ENCODE data around the gene PKP4. TPM values are rescaled to one million over a fixed set of nuclear protein-coding genes. Genes with fewer than 3 reads are reported as not detected.
A peak's percentile ranks its signal among the peaks of the same experiment; 100 is the strongest.

PKP4 gene
- total RNA-seq, 1 experiment from 2014 or later, result 9.3 TPM

- Histone ChIP-seq H3K9me3 (no peaks in the 10 kb centered on the region), H3K27me3 (no peaks in the 10 kb centered on the region), H3K36me3 (peaks cover 14% of the 10 kb centered on the region), H3K4me3 (no peak overlapping the region)
- DNase-seq, result no peak
Measured at GRCh38 chr2:158624961-158625360, 168.2 kb downstream of the PKP4 start.

DNA sequence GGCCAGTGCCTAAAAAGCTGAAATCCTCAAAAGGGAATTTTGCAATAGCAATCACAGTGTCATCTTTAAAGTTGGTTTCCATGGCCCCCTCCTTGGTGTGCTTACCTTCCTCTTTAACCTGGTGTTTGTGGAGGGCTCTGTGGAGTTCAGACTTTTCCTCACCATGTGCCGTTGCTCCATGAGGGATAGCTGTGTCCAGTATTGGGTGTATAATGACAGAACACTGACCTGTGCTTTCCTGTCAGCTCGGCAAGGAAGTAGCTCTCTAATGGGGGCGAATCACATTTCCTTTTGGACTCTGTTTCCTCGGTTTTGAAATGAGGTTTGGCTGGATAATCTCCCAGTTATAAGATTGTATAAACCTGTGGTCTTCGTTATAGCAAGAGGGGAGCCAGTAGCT is 172.4 kb downstream of the PKP4 start:
- H3K9me3 ChIP-seq, result no peaks in the 10 kb centered on the region
- H3K27me3 ChIP-seq, result no peaks in the 10 kb centered on the region
- no peak overlapping the region for H3K4me3 ChIP-seq
- DNase-seq, result no peak
- H3K36me3 ChIP-seq, result peaks cover 13% of the 10 kb centered on the region

DNA sequence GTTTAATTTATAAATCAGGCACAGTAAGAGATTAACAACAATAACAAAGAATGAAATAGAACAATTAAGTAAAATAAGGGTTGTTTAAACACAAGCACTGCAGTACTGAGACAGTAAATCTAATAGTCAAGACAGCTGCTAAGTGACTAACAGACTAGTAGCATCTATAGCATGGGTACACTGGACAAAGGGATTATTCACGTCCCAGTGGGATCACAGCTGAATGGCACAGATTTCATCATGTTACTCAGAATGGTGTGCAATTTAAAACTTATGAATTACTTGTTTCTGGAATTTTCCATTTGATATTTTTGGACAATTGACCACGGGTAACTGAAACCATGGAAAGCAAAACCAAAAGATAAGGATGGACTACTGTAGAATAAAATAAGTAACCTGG is 176.5 kb downstream of the PKP4 start:
- H3K36me3 ChIP-seq, result peaks cover 18% of the 10 kb centered on the region
- H3K27me3 ChIP-seq, result no peaks in the 10 kb centered on the region
- no peak for DNase-seq
- no peak overlapping the region for H3K4me3 ChIP-seq
- H3K9me3 ChIP-seq, result no peaks in the 10 kb centered on the region

DNA sequence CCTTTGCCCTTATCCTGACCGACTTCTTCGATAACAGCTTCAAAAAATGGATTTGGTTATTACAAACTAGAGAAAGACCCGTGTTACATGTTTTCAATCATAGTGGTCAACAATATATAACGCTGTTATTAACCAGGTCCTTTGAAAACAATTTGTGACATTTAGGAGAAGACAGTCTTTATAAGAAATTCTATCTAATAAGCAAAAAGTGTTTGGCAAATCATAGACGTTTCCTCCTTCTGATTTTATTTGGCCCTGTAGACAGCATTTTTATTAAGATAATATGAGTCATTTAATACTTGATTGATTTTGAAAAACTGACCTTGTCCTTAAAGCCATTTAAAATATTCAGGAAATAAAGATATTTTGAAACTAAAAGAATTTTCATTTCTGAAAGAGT is 177.9 kb downstream of the PKP4 start:
- Histone ChIP-seq H3K4me3 (no peak overlapping the region), H3K9me3 (no peaks in the 10 kb centered on the region), H3K27me3 (no peaks in the 10 kb centered on the region), H3K36me3 (peaks cover 21% of the 10 kb centered on the region)
- no peak for DNase-seq

DNA sequence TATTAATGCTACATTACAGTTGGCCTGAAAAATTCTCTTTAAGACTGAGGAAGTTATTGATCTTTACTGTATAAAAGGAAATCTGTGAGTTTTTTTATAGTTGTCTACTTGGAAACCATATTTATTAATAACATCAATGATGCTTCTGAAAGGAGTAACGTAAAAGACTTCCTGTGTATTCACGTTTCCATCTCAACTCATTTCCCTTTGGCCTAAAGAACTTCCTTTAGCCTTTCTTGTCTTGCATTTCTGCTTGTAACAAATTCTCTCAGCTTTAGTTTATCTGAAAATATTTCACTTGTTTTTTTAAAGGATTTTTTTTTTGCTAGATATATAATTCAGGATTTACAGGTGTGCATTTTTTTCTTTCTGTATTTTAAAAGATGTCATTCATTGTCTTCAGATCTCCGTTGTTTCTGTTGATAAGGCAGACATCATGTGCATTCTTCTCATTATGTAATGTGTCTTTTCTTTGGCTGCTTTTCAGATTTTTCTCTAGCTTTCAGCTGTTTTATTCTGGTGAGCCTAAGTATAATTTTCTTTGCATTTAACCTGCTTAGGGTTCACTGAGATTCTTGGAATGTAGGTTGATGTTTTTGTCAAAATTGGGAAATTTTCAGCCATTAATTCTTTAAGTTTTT is 179.3 kb downstream of the PKP4 start:
- DNase-seq, result no peak
- Histone ChIP-seq H3K27me3 (no peaks in the 10 kb centered on the region), H3K9me3 (no peaks in the 10 kb centered on the region), H3K36me3 (peaks cover 21% of the 10 kb centered on the region), H3K4me3 (no peak overlapping the region)

- Histone ChIP-seq H3K36me3 (peaks cover 21% of the 10 kb centered on the region), H3K4me3 (no peak overlapping the region), H3K27me3 (no peaks in the 10 kb centered on the region), H3K9me3 (no peaks in the 10 kb centered on the region)
- peak; percentile 5 for DNase-seq
Measured at GRCh38 chr2:158637357-158637756, 180.6 kb downstream of the PKP4 start.

- H3K36me3 ChIP-seq, result no peaks in the 10 kb centered on the region; the same call in none of the 2 replicates
- H3K9me3 ChIP-seq, result no peaks in the 10 kb centered on the region
- H3K27me3 ChIP-seq, result no peaks in the 10 kb centered on the region
- DNase-seq, result no peak
- no peak overlapping the region for H3K4me3 ChIP-seq
Measured at GRCh38 chr2:158644139-158644538, 187.4 kb downstream of the PKP4 start.

GRCh38 chr2:158645299-158645698 is 188.5 kb downstream of the PKP4 start:
- Histone ChIP-seq H3K4me3 (no peak overlapping the region), H3K27me3 (no peaks in the 10 kb centered on the region), H3K36me3 (no peaks in the 10 kb centered on the region; the same call in none of the 2 replicates), H3K9me3 (no peaks in the 10 kb centered on the region)
- DNase-seq, result no peak

- DNase-seq, result no peak
- no peaks in the 10 kb centered on the region for H3K27me3 ChIP-seq
- H3K4me3 ChIP-seq, result no peak overlapping the region
- no peaks in the 10 kb centered on the region for H3K9me3 ChIP-seq
- H3K36me3 ChIP-seq, result no peaks in the 10 kb centered on the region; the same call in 1 of the 2 replicates
Measured at GRCh38 chr2:158647436-158648231, 190.9 kb downstream of the PKP4 start.

GRCh38 chr2:158649846-158650245 is 193.1 kb downstream of the PKP4 start:
- no peak for DNase-seq
- H3K4me3 ChIP-seq, result no peak overlapping the region
- no peaks in the 10 kb centered on the region; the same call in 1 of the 2 replicates for H3K36me3 ChIP-seq
- no peaks in the 10 kb centered on the region for H3K27me3 ChIP-seq
- H3K9me3 ChIP-seq, result no peaks in the 10 kb centered on the region

DNA sequence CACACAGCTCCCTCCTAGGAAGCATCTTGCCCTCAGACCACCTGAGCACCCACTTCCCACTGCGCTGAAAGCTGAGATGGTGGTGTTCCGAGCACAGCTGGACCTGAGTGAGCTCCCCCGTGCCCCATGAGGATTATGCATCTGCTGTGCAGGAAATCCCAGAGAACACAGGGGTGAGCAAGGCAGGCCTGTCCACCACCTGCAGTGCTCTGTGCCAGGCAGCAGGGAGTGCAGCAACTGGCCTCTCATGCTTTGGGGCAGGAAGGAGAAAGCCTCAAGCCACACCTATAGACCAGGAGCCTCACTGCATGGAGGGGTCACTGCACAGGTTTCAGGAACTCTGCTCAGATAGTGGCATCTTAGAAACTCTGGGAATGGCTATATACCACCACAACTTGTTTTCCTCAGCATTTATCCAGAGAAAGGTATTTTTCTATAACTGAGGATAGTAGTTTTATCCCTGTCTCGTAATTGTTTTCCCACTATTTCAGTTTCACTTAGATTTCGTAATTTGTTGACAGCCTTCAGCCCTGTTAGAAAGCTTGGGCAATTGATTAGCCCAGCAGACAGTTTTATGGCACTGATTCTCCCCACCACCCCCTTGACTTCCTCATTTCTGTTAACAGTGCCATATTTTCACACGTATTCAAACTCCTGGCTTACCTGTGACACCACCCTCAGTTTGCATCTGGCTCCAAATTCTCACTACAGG is 194.1 kb downstream of the PKP4 start:
- no peaks in the 10 kb centered on the region for H3K36me3 ChIP-seq

DNA sequence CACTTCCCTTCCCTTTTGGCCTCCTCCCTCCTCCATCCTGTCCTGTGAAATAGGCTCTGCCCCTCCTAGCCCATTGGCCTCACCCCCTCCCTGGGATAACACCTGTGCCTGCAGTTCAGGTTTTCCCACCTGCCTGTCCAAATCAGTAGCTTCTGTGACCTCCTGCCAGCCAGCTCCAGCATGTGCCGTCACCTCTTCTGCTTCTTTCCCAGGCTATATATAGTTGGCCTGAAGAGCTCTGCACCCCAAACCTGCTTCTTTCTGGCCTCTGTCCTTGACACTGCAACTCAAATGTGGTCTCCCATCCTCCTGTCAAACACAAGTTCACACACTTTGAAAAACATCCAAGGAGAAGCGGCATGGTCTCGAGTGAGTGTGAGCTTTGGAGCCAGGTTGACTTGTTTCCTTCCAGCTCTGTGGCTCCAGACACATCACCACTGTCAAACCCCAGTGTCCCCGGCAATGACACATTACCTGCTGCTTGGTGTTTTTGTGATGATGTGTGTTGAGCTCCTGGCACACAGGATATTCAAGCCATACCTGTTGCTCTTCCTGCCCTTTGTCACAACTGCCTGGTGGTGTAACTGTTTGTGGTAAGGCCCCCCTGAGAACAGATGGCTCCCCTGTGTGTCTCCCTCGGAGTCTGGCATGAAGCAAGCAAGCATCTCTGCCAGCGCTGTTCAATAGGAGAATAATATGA is 194.8 kb downstream of the PKP4 start:
- no peaks in the 10 kb centered on the region for H3K36me3 ChIP-seq
- DNase-seq, result no peak
- no peak overlapping the region for H3K4me3 ChIP-seq
- no peaks in the 10 kb centered on the region for H3K27me3 ChIP-seq
- no peaks in the 10 kb centered on the region for H3K9me3 ChIP-seq

More for the DNA sequence above, 194.1 kb downstream of the PKP4 start:
- H3K27me3 ChIP-seq, result no peaks in the 10 kb centered on the region
- no peak overlapping the region for H3K4me3 ChIP-seq
- H3K9me3 ChIP-seq, result no peaks in the 10 kb centered on the region
- no peak for DNase-seq

DNA sequence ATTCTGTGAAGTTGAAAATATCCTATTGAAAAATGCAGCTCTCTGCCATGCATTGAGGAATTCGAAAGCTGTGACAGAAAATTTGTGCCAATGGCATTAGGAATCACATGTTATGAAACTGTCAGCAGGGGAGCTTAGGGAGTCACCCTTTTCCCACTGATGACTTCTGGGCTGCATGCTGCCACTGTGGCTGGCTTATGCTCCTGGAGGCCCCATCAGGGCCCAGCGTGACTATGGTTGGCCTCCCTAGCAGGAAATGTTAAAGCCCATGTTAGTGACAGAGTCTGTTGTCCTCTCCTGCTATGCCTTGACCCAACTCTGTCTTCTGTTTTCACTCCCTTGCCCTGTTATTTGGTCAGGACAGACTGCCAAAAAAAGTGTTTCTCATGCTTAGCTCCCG is 198.9 kb downstream of the PKP4 start:
- no peaks in the 10 kb centered on the region for H3K27me3 ChIP-seq
- H3K4me3 ChIP-seq, result no peak overlapping the region
- H3K36me3 ChIP-seq, result no peaks in the 10 kb centered on the region
- no peaks in the 10 kb centered on the region for H3K9me3 ChIP-seq
- no peak for DNase-seq

GRCh38 chr2:158656492-158657229 is 199.9 kb downstream of the PKP4 start:
- H3K27me3 ChIP-seq, result no peaks in the 10 kb centered on the region

GRCh38 chr2:158658396-158658795 is 201.6 kb downstream of the PKP4 start:
- no peak for DNase-seq
- Histone ChIP-seq H3K4me3 (no peak overlapping the region), H3K9me3 (no peaks in the 10 kb centered on the region), H3K36me3 (no peaks in the 10 kb centered on the region; the same call in 1 of the 2 replicates), H3K27me3 (no peaks in the 10 kb centered on the region)

More at GRCh38 chr2:158656492-158657229, 199.9 kb downstream of the PKP4 start:
- Histone ChIP-seq H3K4me3 (no peak overlapping the region), H3K9me3 (no peaks in the 10 kb centered on the region), H3K36me3 (no peaks in the 10 kb centered on the region)
- no peak for DNase-seq

GRCh38 chr2:158659483-158659882 is 202.7 kb downstream of the PKP4 start:
- no peaks in the 10 kb centered on the region for H3K27me3 ChIP-seq
- H3K4me3 ChIP-seq, result no peak overlapping the region
- DNase-seq, result no peak
- peaks cover 4% of the 10 kb centered on the region; the same call in 1 of the 2 replicates for H3K36me3 ChIP-seq
- no peaks in the 10 kb centered on the region for H3K9me3 ChIP-seq

All from MG63 (cell line).